Breast epithelium (tissue), 3 donors: Measurements from ENCODE around the gene MYOT.

Experiments used
- CTCF ChIP-seq, 3 donors: fragments of 450-650 bp; IDR thresholded peaks; one replicate each; pipeline ENCODE4 v1.5.1; 2016 to 2017; ENCODE audit warnings: antibody characterized with exemption in 3 of 3, mild to moderate bottlenecking in 3 of 3, moderate library complexity in 3 of 3
- POLR2AphosphoS5 ChIP-seq, 3 donors: sonication (generic); formaldehyde crosslinking; IDR thresholded peaks; one replicate each; pipeline ENCODE4 v1.6.1; 2017; ENCODE audit warnings: antibody characterized with exemption in 3 of 3

- no peak for TF ChIP-seq POLR2AphosphoS5 (IDR thresholded peaks at IDR 0.05)
- TF ChIP-seq CTCF (IDR thresholded peaks at IDR 0.05), result no peak
Measured at GRCh38 chr5:137836298-137836697, 31.4 kb upstream of the MYOT start.
